ENCODE data around the gene CMYA5. TPM values are rescaled to one million over a fixed set of nuclear protein-coding genes. Genes with fewer than 3 reads are reported as not detected.

Gene CMYA5
- total RNA-seq, 2 donors from 2014 or later, result 13.8 to 26.1 TPM

DNA sequence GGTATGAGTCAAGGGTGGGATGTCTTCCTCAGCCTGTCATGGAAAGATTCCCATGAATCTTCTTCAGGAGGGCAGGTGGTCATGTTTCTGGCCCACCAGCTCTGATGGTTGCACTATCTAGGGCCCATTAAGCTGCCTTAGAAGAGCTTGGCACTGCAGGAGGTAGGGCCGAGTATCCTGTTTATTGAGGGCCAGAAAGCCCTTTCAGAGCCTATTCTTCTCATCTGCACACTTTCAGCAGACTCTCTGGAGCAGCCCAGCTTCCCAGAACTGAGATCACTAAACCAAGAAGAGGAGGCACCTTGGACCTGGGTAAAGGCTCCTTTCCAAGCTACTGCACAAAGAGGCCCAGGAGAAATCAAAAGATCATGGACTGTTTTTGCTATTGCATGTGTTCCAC, 154.9 kb downstream of the CMYA5 start:
- 71% methylated on average over 1 of the region's 1 CpG for WGBS
- TF ChIP-seq, protein P1, sequence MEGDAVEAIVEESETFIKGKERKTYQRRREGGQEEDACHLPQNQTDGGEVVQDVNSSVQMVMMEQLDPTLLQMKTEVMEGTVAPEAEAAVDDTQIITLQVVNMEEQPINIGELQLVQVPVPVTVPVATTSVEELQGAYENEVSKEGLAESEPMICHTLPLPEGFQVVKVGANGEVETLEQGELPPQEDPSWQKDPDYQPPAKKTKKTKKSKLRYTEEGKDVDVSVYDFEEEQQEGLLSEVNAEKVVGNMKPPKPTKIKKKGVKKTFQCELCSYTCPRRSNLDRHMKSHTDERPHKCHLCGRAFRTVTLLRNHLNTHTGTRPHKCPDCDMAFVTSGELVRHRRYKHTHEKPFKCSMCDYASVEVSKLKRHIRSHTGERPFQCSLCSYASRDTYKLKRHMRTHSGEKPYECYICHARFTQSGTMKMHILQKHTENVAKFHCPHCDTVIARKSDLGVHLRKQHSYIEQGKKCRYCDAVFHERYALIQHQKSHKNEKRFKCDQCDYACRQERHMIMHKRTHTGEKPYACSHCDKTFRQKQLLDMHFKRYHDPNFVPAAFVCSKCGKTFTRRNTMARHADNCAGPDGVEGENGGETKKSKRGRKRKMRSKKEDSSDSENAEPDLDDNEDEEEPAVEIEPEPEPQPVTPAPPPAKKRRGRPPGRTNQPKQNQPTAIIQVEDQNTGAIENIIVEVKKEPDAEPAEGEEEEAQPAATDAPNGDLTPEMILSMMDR (IDR thresholded peaks at IDR 0.05), result no peak
- TF ChIP-seq POLR2A (IDR thresholded peaks at IDR 0.05) (no peak), POLR2AphosphoS5 (IDR thresholded peaks at IDR 0.05) (no peak)

DNA sequence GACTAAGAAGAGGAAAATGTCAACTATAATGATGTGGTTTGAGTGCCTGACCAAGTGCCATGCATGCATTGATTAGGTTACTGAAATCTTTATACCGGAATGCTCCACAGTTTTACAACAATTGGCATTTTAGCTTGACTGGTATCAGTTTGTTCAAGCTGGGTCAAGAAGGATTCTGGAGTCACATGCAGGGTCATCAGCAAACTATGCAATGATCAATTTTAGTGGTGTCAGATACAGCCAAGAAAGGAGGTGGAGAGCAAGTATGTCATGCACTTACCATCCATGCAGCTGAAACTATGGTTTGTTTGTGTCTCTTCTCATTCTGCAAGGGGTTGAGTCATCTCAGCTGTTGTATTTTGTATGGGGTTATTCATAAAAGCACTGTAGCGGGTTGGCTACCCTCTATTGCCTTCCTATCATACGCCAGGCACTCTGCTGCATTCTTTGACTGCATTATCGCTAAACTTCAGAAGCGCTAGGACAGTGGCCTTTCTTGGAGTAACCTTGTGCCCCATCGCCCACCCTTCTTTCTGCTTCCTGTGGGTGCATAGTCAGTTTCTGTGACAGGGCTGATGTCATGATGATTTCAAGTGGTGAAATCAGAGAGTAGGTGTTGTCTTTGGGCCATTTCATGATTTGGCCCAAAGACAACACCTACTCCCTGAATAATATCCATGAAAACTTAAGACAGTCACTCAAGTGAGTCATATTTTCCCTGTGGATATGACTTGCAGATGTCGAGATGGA, 156.0 kb downstream of the CMYA5 start:
- no peak overlapping the region for H3K27ac ChIP-seq
- DNase-seq (ENCODE audit: low spot score), result no peak
- no peaks in the 10 kb centered on the region for H3K27me3 ChIP-seq (replicated peaks; ENCODE audit: insufficient read depth)
- H3K9me3 ChIP-seq, result no peaks in the 10 kb centered on the region
- no peak overlapping the region for H3K4me3 ChIP-seq
- intact Hi-C loops (cut with DNase I), result no loop called here
- H3K4me1 ChIP-seq (replicated peaks), result no peaks in the 10 kb centered on the region
- no peaks in the 10 kb centered on the region for H3K36me3 ChIP-seq
- WGBS, result 88% methylated on average over 7 of the region's 7 CpGs
- TF ChIP-seq, protein P1 (IDR thresholded peaks at IDR 0.05), result no peak
- TF ChIP-seq POLR2AphosphoS5 (IDR thresholded peaks at IDR 0.05), result no peak

More for the DNA sequence above, 154.9 kb downstream of the CMYA5 start:
- intact Hi-C loops (cut with DNase I), result no loop called here
- no peak overlapping the region for H3K27ac ChIP-seq
- H3K9me3 ChIP-seq, result no peaks in the 10 kb centered on the region
- DNase-seq (ENCODE audit: low spot score), result no peak
- H3K4me1 ChIP-seq (replicated peaks), result no peaks in the 10 kb centered on the region
- no peak overlapping the region for H3K4me3 ChIP-seq
- no peaks in the 10 kb centered on the region for H3K36me3 ChIP-seq
- no peaks in the 10 kb centered on the region for H3K27me3 ChIP-seq (replicated peaks; ENCODE audit: insufficient read depth)

DNA sequence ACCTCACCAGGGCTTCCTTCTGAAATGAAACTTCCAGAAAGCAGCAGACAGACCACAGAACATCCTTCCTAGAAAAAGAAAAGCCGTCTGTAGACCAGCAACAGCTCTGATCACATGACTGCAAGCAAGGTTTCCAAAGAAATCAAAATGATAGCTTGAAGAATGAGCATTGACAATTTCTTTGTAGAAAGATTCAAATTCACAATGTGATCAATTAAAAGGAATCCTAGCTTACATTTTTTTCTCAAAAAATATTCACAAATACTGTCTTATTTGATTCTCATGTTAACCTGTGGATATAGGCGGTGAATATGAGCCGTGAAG, 156.5 kb downstream of the CMYA5 start:
- Histone ChIP-seq H3K9me3 (no peaks in the 10 kb centered on the region), H3K4me1 (replicated peaks) (no peaks in the 10 kb centered on the region), H3K36me3 (no peaks in the 10 kb centered on the region), H3K4me3 (no peak overlapping the region), H3K27me3 (replicated peaks; ENCODE audit: insufficient read depth) (no peaks in the 10 kb centered on the region), H3K27ac (no peak overlapping the region)
- no peak for DNase-seq (ENCODE audit: low spot score)
- intact Hi-C loops (cut with DNase I), result no loop called here
- TF ChIP-seq POLR2A (IDR thresholded peaks at IDR 0.05) (no peak), POLR2AphosphoS5 (IDR thresholded peaks at IDR 0.05) (no peak)
- TF ChIP-seq, protein P1 (IDR thresholded peaks at IDR 0.05), result no peak
- WGBS, result 85% methylated on average over 3 of the region's 3 CpGs

DNA sequence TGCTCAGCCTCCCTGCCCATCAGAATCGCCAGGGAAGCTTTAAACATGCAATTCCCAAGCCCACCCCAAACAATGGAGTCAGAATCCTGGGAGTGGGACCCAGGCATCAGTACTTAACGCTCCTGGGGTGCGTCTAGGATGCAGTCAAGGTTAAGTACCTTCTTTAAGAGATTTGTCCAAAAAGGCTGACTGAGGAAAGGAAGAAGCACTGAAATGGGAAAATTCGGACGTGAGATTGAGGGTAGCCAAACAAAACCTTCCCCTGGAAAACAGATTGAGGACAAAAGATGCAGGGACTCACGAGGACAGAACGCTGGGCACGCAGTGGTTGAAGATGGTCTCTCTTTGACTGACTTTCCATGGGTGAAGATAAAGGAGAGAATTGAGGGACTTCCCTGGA, 157.9 kb downstream of the CMYA5 start:
- Histone ChIP-seq H3K36me3 (no peaks in the 10 kb centered on the region), H3K4me3 (no peak overlapping the region), H3K27me3 (replicated peaks; ENCODE audit: insufficient read depth) (no peaks in the 10 kb centered on the region), H3K9me3 (no peaks in the 10 kb centered on the region), H3K27ac (no peak overlapping the region), H3K4me1 (replicated peaks) (no peaks in the 10 kb centered on the region)
- DNase-seq (ENCODE audit: low spot score), result no peak
- intact Hi-C loops (cut with DNase I), result no loop called here
- WGBS, result 90% methylated on average over 8 of the region's 8 CpGs
- TF ChIP-seq, protein P1 (IDR thresholded peaks at IDR 0.05), result no peak
- TF ChIP-seq POLR2A (IDR thresholded peaks at IDR 0.05) (no peak), POLR2AphosphoS5 (IDR thresholded peaks at IDR 0.05) (no peak)

DNA sequence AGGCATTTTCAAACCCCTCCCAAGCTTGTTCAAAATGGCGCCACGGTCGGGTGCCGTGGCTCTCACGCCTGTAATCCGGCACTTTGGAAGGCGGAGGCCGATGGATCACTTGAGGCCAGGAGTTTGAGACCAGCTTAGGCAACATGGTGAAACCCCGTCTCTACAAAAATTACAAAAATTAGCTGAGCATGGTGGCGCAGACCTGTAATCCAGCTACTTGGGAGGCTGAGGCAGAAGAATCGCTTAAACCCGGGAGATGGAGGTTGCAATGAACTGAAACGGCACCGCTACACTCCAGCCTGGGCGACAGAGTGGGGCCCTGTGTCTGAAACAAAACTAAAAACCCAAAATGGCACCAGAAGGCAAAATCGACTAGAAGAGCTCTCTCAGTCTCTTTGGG, 159.4 kb downstream of the CMYA5 start:
- DNase-seq (ENCODE audit: low spot score), result no peak
- no peaks in the 10 kb centered on the region for H3K4me1 ChIP-seq (replicated peaks)
- no peak overlapping the region for H3K27ac ChIP-seq
- H3K4me3 ChIP-seq, result no peak overlapping the region
- WGBS, result 95% methylated on average over 16 of the region's 16 CpGs
- H3K9me3 ChIP-seq, result no peaks in the 10 kb centered on the region
- no peaks in the 10 kb centered on the region for H3K36me3 ChIP-seq
- intact Hi-C loops (cut with DNase I), result no loop called here
- TF ChIP-seq, protein P1 (IDR thresholded peaks at IDR 0.05), result no peak
- TF ChIP-seq POLR2AphosphoS5 (IDR thresholded peaks at IDR 0.05) (no peak), POLR2A (IDR thresholded peaks at IDR 0.05) (no peak)
- no peaks in the 10 kb centered on the region for H3K27me3 ChIP-seq (replicated peaks; ENCODE audit: insufficient read depth)

Measured in prostate gland (tissue), 2 donors.